Left renal pelvis (tissue), 4 donors: ENCODE measurements around the gene MYL2. TPM values are rescaled to one million over a fixed set of nuclear protein-coding genes. Genes with fewer than 3 reads are reported as not detected.

ENCODE experiments used
- DNase-seq, 4 donors: peaks; one replicate each; pipeline ENCODE4 v3.0.0-alpha.2; 2013; ENCODE audit warnings: low read depth in 4 of 4, low spot score in 3 of 4
- polyA plus RNA-seq, 4 donors: library from polyadenylated mRNA; unstranded; fragments of 120-200 nt; gene quantifications; one replicate each; pipeline ENCODE4 v1.2.1, GENCODE V29; 2013; ENCODE audit not compliant: insufficient read length in 4 of 4

Gene MYL2
- polyA plus RNA-seq, 4 donors, result not detected

- no peak for DNase-seq
These were observed 10.3 kb upstream of the MYL2 start for GRCh38 chr12:110930348-110931314.

GRCh38 chr12:110929818-110930217 is 9.4 kb upstream of the MYL2 start:
- no peak for DNase-seq

GRCh38 chr12:110928700-110929099 is 8.3 kb upstream of the MYL2 start:
- DNase-seq, result no peak

GRCh38 chr12:110927546-110927945 is 7.2 kb upstream of the MYL2 start:
- no peak for DNase-seq

- DNase-seq, result no peak
These were observed 3.4 kb upstream of the MYL2 start for GRCh38 chr12:110923692-110924334.

- no peak for DNase-seq
These were observed 2.8 kb upstream of the MYL2 start for GRCh38 chr12:110923192-110923591.

- DNase-seq, result no peak
These were observed 2.3 kb upstream of the MYL2 start for GRCh38 chr12:110922652-110923051.

- DNase-seq, result no peak
These were observed 883 bp upstream of the MYL2 start for GRCh38 chr12:110921262-110921661.

- no peak for DNase-seq
These were observed 659 bp downstream of the MYL2 start for GRCh38 chr12:110919720-110920119.

- no peak for DNase-seq
These were observed 2.4 kb downstream of the MYL2 start for GRCh38 chr12:110917961-110918360.

- DNase-seq, result no peak
These were observed 2.9 kb downstream of the MYL2 start for GRCh38 chr12:110917467-110917866.

- DNase-seq, result no peak
These were observed 4.0 kb downstream of the MYL2 start for GRCh38 chr12:110916295-110916875.

- no peak for DNase-seq
These were observed 7.0 kb downstream of the MYL2 start for GRCh38 chr12:110913119-110914056.

- no peak for DNase-seq
These were observed 8.1 kb downstream of the MYL2 start for GRCh38 chr12:110912263-110912662.

GRCh38 chr12:110908377-110909152 is 11.8 kb downstream of the MYL2 start:
- DNase-seq, result no peak

GRCh38 chr12:110907583-110907982 is 12.8 kb downstream of the MYL2 start:
- no peak for DNase-seq

- no peak for DNase-seq
These were observed 13.4 kb downstream of the MYL2 start for GRCh38 chr12:110906985-110907384.

GRCh38 chr12:110906516-110906915 is 13.9 kb downstream of the MYL2 start:
- DNase-seq, result no peak

GRCh38 chr12:110906083-110906482 is 14.3 kb downstream of the MYL2 start:
- no peak for DNase-seq

- DNase-seq, result no peak
These were observed 16.9 kb downstream of the MYL2 start for GRCh38 chr12:110903511-110903910.
